ENCODE results near the gene NHSL2. TPM values are rescaled to one million over a fixed set of nuclear protein-coding genes. Genes with fewer than 3 reads are reported as not detected.
A peak's percentile ranks its signal among the peaks of the same experiment; 100 is the strongest.

The NHSL2 gene
- total RNA-seq, 4 donors from 2014 or later = 7.6 to 30.8 (median 9.1) TPM

DNA sequence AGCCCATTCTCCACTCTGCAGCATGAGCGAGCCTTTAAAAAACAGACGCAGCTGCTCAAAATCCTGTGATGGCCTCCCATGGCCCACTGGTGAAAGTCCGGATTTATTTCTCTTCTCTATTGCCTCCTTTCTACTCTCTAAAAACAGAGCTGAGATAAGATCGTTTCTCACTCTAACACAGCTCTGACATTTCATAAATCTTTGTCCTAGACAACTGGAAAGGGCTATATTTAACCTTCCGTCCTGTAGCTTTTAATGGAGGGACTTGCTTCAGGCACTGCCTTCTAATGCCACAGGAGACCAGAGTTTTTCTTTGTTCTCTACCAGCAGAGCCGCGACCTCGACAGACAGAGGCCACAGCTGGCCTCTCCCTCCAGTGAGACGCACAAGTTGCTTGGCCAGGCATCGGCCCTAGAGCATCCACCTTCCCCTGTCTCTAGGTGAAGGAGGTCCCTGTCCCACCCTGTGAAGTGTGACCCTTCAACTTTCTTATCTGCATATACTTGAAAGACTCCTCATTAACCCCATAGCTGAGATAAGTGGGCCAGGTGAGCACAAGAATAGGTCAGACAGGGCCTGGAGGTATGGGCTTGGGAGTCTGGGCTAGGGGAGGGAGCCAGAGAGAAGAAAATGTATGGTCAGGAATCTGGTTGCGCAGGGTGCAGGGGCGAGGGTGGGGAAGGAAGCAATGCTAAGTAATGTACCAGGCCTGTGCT, 171.1 kb downstream of the NHSL2 start:
- no peak overlapping the region for H3K4me3 ChIP-seq
- no peak for TF ChIP-seq POLR2A (IDR thresholded peaks at IDR 0.05)
- no peak for TF ChIP-seq CTCF (IDR thresholded peaks at IDR 0.05)
- no peaks in the 10 kb centered on the region for H3K36me3 ChIP-seq
- H3K9me3 ChIP-seq = no peaks in the 10 kb centered on the region
- H3K27me3 ChIP-seq = no peaks in the 10 kb centered on the region
- H3K27ac ChIP-seq = peak overlapping the region in 1 of 2 donors; percentile 20
- H3K4me1 ChIP-seq = no peaks in the 10 kb centered on the region
- intact Hi-C loops (cut with DNase I; ENCODE audit: low total_unique reads) = no loop called here
- DNase-seq = no peak

DNA sequence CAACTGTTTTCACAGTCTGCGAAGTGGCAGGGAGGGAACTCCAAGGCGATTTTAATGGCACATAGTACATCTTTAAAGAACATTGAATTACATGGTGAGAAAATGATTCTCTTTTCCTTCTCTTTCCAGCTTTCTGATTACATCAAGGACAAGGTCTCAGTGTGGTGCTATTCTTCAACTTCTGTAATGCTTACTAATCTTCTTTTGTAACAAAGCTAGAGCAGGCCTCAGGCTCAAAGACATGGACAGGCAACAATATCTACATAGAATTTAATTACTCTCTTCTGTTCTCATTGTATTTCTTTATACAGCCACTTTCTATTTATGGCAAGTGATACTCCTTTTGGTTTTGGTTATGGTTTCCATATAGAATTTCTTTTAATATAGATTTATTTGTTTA, 172.6 kb downstream of the NHSL2 start:
- H3K9me3 ChIP-seq = no peaks in the 10 kb centered on the region
- no peaks in the 10 kb centered on the region for H3K4me1 ChIP-seq
- H3K4me3 ChIP-seq = no peak overlapping the region
- TF ChIP-seq POLR2A (IDR thresholded peaks at IDR 0.05) (no peak), CTCF (IDR thresholded peaks at IDR 0.05) (no peak)
- no peaks in the 10 kb centered on the region for H3K36me3 ChIP-seq
- no peaks in the 10 kb centered on the region for H3K27me3 ChIP-seq
- DNase-seq = no peak
- H3K27ac ChIP-seq = no peak overlapping the region
- intact Hi-C loops (cut with DNase I; ENCODE audit: low total_unique reads) = no loop called here

GRCh38 chrX:72084114-72084513, 173.5 kb downstream of the NHSL2 start:
- Histone ChIP-seq H3K9me3 (no peaks in the 10 kb centered on the region), H3K27ac (no peak overlapping the region), H3K4me3 (no peak overlapping the region), H3K4me1 (no peaks in the 10 kb centered on the region), H3K36me3 (no peaks in the 10 kb centered on the region), H3K27me3 (no peaks in the 10 kb centered on the region)
- intact Hi-C loops (cut with DNase I; ENCODE audit: low total_unique reads) = no loop called here
- no peak for TF ChIP-seq POLR2A (IDR thresholded peaks at IDR 0.05)
- TF ChIP-seq CTCF (IDR thresholded peaks at IDR 0.05) = no peak
- DNase-seq = no peak

DNA sequence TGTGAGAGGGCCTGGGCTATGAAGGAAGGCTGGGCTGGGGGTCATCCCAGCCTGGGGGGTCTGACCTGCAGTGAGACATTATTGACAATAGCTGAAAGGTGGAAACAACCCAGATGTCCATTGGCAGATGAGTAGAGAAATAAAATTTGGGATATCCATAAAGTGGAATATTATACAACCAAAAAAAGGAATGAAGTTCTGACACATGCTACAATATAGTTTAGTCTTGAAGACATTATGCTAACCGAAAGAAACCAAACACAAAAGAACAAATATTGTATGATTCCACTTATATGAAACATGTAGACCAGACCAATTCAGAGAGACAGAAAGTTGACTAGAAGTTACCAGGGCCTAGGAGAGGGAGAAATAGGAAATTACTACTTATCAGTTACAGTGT, 176.3 kb downstream of the NHSL2 start:
- Histone ChIP-seq H3K27ac (no peak overlapping the region), H3K27me3 (no peaks in the 10 kb centered on the region), H3K9me3 (no peaks in the 10 kb centered on the region), H3K4me1 (no peaks in the 10 kb centered on the region), H3K36me3 (no peaks in the 10 kb centered on the region), H3K4me3 (no peak overlapping the region)
- intact Hi-C loops (cut with DNase I; ENCODE audit: low total_unique reads) = no loop called here
- TF ChIP-seq CTCF (IDR thresholded peaks at IDR 0.05) = no peak
- TF ChIP-seq POLR2A (IDR thresholded peaks at IDR 0.05) = no peak
- DNase-seq = no peak

DNA sequence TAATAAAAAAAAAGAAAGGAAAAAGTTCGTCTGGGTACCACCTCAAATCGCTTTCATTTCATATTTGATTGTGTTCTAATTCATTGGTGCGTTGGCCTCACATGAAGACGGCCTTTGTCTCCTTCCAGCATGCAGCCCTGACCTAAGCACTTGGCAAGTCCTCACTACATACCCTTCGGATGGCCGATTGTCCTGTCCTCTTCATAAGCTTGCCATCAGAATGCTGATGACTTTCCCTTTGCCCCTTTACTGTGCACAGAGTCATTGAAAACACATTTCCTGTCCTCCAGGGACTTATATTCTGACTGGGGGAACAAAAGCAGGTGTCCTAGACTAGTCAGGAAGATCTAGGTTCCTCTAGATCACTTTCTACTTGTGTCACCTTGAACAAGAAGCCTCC, 178.1 kb downstream of the NHSL2 start:
- TF ChIP-seq CTCF (IDR thresholded peaks at IDR 0.05) (no peak), POLR2A (IDR thresholded peaks at IDR 0.05) (no peak)
- Histone ChIP-seq H3K4me3 (no peak overlapping the region), H3K36me3 (no peaks in the 10 kb centered on the region), H3K27ac (no peak overlapping the region), H3K9me3 (no peaks in the 10 kb centered on the region), H3K4me1 (no peaks in the 10 kb centered on the region), H3K27me3 (no peaks in the 10 kb centered on the region)
- intact Hi-C loops (cut with DNase I; ENCODE audit: low total_unique reads) = no loop called here
- DNase-seq = no peak

Measured in uterus (tissue), 4 donors.